ENCODE results near the gene CHD2.

CHD2 gene

DNA sequence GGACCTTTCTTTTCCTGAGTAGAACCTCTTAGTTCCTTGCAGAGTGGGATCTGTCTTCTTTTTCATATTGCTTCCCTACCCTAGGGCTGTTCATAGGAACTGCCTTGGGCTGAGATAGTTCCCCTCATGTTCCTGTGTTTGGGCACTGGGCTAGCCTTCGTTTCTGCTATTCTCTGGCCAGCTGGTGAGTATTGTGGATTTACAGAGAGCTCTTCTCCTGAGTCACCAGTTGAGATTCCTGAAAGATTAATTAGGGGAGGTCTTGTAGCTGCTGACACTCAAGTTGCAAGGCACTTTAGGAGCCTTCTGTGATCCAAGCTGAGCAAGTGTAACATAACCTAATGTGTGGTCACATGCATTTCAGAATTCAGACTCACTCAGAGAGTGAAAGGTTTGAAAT is 30.7 kb downstream of the CHD2 start:
- DNase-seq (ENCODE audit: low spot score), result no peak

GRCh38 chr15:92932946-92933649 is 33.0 kb downstream of the CHD2 start:
- DNase-seq (ENCODE audit: low spot score), result no peak

GRCh38 chr15:92933831-92934230 is 33.7 kb downstream of the CHD2 start:
- no peak for DNase-seq (ENCODE audit: low spot score)

DNA sequence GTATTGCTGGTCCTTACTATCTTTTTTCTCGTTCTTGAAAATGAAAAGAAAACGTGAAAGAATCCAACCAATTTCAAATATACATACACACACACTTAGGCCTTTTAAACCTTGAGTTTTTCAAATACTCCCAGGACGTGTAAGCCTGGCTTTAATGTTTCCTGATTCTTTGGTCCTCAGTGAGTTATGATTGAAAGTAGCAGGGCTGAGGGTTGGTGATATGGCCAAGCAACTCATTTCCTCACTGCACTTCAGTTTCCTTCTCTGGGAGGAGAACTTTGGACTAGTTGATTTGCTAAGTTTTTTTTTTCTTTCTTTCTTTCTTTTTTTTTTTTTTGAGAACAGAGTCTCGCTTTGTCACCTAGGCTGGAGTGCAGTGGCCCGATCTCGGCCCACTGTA is 34.6 kb downstream of the CHD2 start:
- no peak for DNase-seq (ENCODE audit: low spot score)

DNA sequence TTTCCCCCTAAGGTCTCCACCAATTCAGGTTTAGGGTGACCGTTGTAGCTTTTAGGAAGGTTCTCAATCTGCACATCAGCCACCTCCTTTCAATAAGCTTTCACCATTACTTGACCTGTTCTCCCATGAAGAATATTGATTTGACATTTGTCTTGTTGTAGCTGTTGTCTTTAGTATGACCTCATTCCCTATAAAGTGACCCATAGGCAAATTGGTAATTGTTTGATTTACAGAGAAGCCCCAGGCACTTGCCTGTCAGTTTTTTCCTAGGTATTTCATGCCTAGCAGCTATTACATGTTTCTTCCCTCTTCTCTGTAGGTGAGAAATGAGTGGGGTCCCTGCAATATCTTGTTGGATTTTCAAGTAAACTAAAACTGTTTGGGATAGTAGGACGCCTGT is 36.0 kb downstream of the CHD2 start:
- no peak for DNase-seq (ENCODE audit: low spot score)

- no peak for DNase-seq (ENCODE audit: low spot score)
Observed at GRCh38 chr15:92936693-92937092, 36.6 kb downstream of the CHD2 start.

DNA sequence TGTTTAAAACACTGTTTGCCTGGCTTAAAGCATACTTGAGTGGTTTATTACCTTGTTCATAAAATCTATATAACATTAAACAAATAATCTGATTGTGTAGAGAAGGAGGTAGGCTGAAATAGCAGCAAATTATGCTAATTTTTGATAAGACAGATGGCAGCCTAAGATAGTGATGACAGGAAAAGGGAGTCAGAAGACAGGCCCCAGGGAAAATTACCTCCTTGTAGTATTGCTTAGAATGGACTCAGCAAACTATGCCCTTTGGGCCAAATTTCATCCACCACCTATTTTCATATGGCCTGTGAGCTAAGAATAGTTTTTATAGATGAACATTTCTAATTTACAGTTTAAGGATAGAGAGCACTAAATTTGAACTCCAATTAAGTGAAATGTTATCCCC is 37.8 kb downstream of the CHD2 start:
- DNase-seq (ENCODE audit: low spot score), result no peak

DNA sequence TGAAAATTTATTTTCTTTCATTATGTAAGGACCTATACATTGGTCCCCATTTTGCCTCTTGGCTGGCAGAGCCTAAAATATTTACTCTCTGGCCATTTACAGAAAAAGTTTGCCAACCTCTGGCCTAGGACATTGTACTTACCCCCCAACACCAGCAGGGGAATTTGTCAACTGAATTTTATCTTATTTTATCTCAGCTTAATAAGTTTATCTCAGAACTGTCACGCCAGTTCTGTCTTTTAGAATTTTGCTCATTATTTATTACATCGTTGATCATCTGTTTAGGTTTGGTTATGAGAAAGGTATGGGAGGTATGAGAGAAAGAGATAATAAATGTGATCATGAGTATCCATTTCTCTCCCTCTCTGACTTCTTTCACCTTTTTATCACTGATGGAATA is 38.3 kb downstream of the CHD2 start:
- no peak for DNase-seq (ENCODE audit: low spot score)

- DNase-seq (ENCODE audit: low spot score), result no peak
Observed at GRCh38 chr15:92941668-92942067, 41.5 kb downstream of the CHD2 start.

GRCh38 chr15:92942706-92943105 is 42.6 kb downstream of the CHD2 start:
- no peak for DNase-seq (ENCODE audit: low spot score)

- no peak for DNase-seq (ENCODE audit: low spot score)
Observed at GRCh38 chr15:92943581-92943980, 43.5 kb downstream of the CHD2 start.

GRCh38 chr15:92944946-92945521 is 44.9 kb downstream of the CHD2 start:
- no peak for DNase-seq (ENCODE audit: low spot score)

DNA sequence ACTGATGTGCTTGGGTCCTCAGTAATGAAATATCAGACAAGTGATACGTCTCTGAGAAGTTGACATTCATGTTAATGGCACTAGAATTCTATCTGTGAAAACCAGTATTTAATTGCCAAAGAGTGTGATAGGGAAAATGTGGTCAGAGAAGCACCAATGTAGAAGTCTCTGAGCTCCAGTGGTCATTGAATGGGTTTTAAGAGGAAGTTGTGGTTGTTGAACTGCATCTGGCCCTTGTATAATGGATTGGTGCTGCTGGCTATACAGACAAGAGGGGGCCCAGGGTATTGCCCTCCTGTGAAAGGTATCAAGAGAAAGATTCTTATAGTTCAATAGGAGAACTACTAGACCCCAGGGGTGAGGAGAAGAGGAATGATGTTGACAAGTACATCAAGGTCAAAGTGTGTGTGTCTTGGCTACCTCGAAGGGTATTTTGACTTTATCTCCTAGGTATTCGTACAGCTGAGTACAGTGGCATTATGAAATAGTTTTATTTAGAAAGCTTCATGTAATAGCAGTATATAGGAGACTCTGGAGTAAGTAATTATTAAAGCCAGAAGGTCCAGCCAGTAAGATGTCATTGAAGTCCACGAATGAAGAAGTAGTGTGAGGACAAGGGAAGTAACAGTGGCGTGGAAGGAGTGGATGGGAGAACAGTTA is 47.1 kb downstream of the CHD2 start:
- DNase-seq (ENCODE audit: low spot score), result no peak

DNA sequence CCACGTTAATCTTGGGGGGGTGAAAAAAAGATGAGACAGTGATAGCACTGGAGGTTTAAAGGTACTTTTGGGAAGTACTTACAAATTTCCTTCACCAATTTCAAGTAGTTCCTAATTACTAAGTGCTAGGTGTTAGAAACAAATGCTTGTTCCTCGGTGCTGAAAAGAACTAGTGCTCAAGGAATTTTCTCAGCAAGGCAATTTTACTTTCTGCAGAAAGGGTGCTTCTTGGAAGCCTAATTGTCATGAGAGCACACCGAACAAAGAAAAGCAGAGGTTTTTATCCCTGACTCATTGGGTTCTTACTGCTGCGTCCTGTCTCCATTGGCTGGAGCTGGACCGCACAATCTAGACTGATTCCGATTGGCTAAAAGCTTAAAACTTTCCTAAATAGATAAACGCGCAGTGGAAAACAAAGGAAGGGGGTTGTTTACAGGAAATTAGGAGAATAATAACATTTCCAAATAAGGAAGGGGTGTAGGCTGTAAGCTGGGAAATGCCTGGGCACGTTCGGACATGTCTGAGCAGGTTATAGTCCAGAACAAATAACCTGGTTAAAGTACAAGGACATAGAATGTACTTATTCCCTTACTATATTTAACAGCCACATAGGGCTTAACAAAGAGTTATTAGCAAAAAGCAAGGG is 49.6 kb downstream of the CHD2 start:
- no peak for DNase-seq (ENCODE audit: low spot score)

- no peak for DNase-seq (ENCODE audit: low spot score)
Observed at GRCh38 chr15:92951800-92952457, 51.8 kb downstream of the CHD2 start.

DNA sequence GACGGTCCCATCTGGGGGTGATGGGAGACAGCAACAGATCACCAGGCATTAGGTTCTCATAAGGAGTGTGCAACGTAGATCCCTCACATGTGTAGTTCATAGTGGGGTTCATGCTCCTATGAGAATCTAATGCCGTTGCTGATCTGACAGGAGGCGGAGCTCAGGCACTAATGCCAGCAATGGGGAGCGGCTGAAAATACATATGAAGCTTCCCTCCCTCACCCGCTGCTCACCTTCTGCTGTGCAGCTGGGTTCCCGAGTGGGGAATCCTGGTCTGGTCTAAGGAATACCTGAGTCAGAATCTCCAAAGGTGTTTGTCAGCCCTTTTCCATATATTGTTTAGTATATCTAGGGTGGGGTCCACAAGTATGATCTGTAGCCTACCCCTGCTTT is 52.3 kb downstream of the CHD2 start:
- no peak for DNase-seq (ENCODE audit: low spot score)

- no peak for DNase-seq (ENCODE audit: low spot score)
Observed at GRCh38 chr15:92953566-92953965, 53.4 kb downstream of the CHD2 start.

DNA sequence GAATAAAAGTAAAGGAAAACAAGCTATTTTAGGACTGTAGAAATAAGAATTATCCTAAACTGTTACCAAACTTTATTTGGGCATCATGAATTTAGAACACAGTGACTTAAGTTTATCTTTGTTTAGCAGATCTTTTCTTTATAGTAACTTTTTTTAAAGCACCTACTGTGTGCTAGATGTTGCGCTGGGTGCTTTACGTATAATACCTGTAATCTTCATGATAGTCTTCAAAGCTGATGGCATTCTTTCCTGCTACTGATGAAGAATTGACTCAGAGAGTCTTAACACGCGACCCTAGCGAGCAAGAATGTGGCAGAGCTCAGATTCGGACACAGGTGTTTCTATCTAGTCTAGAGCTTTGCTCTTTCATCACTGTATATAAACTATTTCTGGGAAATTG is 53.9 kb downstream of the CHD2 start:
- no peak for DNase-seq (ENCODE audit: low spot score)

DNA sequence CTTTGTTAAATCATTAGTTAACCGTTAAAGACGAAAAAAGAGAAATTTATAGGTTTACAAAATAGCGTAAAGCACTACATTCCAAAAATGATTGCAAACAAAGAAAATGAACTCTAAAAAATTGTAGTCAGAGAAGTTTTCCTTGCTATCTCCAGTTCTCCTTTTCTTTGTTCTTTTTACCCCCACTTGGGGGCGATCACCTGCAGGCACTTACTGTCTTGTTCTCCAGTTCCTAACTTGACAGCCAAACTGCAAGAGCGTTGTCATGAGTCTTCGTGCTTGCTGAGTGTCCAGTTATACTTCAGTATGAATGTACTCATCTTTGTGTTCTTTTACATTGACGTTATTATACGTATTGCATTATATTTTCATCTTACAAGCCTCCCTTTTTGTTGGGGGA is 54.5 kb downstream of the CHD2 start:
- DNase-seq (ENCODE audit: low spot score), result no peak

DNA sequence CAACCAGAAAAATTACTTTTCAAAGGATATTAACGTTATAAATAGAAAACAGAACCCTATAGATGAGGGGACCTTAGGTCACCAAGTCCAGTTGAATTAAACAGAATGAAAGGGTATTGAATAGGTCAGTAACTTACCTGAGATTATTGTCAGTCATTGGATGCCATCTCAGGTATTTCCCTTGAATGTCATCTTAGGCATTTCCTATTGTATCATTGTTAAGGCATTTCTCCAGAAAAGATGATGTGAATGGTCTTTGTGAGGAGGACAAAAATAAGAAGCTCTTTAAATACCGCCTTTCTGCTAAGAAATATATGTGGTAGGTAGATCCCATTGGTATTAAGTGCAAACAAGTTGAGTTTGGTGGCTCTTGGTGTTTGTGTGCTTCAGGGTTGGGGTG is 55.6 kb downstream of the CHD2 start:
- DNase-seq (ENCODE audit: low spot score), result no peak

GRCh38 chr15:92958105-92958504 is 58.0 kb downstream of the CHD2 start:
- DNase-seq (ENCODE audit: low spot score), result peak; percentile 50

DNA sequence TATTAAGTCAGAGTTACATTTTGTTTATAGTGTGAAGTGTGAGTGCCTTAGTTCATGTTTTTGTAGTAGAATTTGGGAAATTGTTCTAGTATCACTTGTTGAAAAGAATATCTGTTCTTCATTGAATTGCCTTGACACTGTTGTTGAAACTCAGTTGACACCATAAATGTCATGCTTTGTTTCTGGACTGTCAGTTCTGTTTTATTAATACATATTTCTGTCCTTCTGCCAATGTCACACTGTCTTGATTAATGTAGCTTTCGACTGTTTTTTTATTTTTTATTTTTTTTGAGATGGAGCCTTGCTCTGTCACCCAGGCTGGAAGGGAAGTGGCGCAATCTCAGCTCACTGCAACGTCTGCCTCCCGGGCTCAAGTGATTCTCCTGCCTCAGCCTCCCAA is 59.1 kb downstream of the CHD2 start:
- DNase-seq (ENCODE audit: low spot score), result no peak
